ENCODE results near the gene FASLG.
"Not testable (repeated sequence)": the region's sequence is repeated elsewhere in the genome, so short reads cannot be mapped to it uniquely, and the experiment has no call there.

DNA sequence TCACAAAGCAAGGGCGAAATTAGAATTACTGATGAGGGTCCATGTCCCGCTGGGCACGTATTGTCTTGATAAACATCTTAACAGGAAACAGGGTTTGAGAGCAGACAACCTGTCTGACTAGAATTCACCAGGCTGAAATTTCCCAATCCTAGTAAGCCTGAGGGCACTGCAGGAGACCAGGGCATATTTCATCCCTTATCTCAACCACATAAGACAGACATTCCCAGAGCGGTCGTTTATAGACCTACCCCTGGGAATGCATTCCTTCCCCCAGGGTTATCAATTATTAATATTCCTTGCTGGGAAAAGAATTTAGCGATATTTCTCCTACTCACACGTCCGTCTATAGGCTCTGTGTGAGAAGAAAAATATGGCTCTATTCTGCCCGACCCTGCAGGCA lies 38.3 kb upstream of the FASLG start:
- TF ChIP-seq POLR2A (IDR thresholded peaks at IDR 0.05) = not testable (repeated sequence)
- TF ChIP-seq, protein P1, sequence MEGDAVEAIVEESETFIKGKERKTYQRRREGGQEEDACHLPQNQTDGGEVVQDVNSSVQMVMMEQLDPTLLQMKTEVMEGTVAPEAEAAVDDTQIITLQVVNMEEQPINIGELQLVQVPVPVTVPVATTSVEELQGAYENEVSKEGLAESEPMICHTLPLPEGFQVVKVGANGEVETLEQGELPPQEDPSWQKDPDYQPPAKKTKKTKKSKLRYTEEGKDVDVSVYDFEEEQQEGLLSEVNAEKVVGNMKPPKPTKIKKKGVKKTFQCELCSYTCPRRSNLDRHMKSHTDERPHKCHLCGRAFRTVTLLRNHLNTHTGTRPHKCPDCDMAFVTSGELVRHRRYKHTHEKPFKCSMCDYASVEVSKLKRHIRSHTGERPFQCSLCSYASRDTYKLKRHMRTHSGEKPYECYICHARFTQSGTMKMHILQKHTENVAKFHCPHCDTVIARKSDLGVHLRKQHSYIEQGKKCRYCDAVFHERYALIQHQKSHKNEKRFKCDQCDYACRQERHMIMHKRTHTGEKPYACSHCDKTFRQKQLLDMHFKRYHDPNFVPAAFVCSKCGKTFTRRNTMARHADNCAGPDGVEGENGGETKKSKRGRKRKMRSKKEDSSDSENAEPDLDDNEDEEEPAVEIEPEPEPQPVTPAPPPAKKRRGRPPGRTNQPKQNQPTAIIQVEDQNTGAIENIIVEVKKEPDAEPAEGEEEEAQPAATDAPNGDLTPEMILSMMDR (IDR thresholded peaks at IDR 0.05) = not testable (repeated sequence)
